Loucy (cell line): ENCODE data around the gene AP2A1.

Experiments
- EZH2phosphoT487 ChIP-seq: fragments of 200-600 bp; IDR thresholded peaks from 2 replicates; pipeline ENCODE4 v1.6.1; 2018; ENCODE audit warnings: antibody characterized with exemption, mild to moderate bottlenecking, moderate library complexity, borderline replicate concordance
- TF ChIP-seq, protein P1 (sequence below): fragments of 200-600 bp; sonication (generic); conservative IDR thresholded peaks from 2 replicates; pipeline ENCODE4 v1.5.1; 2014; ENCODE audit warnings: mild to moderate bottlenecking, antibody characterized with exemption, low read length

DNA sequence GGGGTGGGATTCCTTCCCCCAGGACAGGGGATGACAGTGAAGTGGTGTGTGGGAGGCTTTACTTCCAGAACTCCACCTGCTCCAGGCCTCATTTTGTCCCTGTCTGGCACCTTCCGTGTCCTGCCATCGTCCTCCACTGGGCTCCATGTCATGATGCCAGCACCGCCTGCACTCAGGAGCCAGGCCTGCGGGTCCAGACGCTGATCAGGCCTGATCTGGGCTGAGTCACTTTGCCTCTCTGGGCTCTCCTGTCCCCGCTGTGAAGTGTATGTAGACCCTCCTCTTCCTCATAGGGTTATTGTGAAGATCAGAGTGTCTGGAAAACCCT lies 36.7 kb downstream of the AP2A1 start:
- TF ChIP-seq, protein P1, sequence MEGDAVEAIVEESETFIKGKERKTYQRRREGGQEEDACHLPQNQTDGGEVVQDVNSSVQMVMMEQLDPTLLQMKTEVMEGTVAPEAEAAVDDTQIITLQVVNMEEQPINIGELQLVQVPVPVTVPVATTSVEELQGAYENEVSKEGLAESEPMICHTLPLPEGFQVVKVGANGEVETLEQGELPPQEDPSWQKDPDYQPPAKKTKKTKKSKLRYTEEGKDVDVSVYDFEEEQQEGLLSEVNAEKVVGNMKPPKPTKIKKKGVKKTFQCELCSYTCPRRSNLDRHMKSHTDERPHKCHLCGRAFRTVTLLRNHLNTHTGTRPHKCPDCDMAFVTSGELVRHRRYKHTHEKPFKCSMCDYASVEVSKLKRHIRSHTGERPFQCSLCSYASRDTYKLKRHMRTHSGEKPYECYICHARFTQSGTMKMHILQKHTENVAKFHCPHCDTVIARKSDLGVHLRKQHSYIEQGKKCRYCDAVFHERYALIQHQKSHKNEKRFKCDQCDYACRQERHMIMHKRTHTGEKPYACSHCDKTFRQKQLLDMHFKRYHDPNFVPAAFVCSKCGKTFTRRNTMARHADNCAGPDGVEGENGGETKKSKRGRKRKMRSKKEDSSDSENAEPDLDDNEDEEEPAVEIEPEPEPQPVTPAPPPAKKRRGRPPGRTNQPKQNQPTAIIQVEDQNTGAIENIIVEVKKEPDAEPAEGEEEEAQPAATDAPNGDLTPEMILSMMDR, result no peak
- no peak for TF ChIP-seq EZH2phosphoT487
